IMR-90 (cell line): ENCODE results near the gene VPS4B.

ENCODE experiments used
- CEBPB ChIP-seq: IDR thresholded peaks from 2 replicates; pipeline ENCODE4 v1.6.1; 2012; ENCODE audit warnings: low read depth, low read length, improper control_type of control experiment
- CTCF ChIP-seq: conservative IDR thresholded peaks from 2 replicates; pipeline ENCODE4 v1.5.1; 2012; ENCODE audit warnings: mild to moderate bottlenecking, low read depth, low read length, improper control_type of control experiment
- POLR2A ChIP-seq: IDR thresholded peaks from 2 replicates; pipeline ENCODE4 v1.6.1; 2012; ENCODE audit warnings: mild to moderate bottlenecking, low read depth, low read length
- RAD21 ChIP-seq: IDR thresholded peaks from 2 replicates; pipeline ENCODE4 v1.6.1; 2012; ENCODE audit warnings: low read length, improper control_type of control experiment

GRCh38 chr18:63348508-63349136 lies 73.7 kb downstream of the VPS4B start:
- TF ChIP-seq POLR2A (no peak), RAD21 (no peak), CTCF (no peak), CEBPB (no peak)
